Activated naive CD4-positive, alpha-beta T cell treated with anti-CD3 and anti-CD28 coated beads for 36 hours (primary cell): ENCODE measurements around the gene OR2A12. TPM values are rescaled to one million over a fixed set of nuclear protein-coding genes. Genes with fewer than 3 reads are reported as not detected.
"Not testable (repeated sequence)": the region's sequence is repeated elsewhere in the genome, so short reads cannot be mapped to it uniquely, and the experiment has no call there.

Source experiments
- CTCF ChIA-PET: fragments of 350-600 bp; sonication (Branson Sonifier 250); formaldehyde crosslinking; loops from one replicate; lab custom pipeline; 2021; ENCODE audit warnings: antibody characterized with exemption; lab: Charles Lee
- DNase-seq: peaks from one replicate; pipeline ENCODE4 v3.0.0-alpha.2; 2020
- H3K27ac Mint-ChIP-seq: one replicate; pipeline ENCODE4 v1.8.0; 2021; ENCODE audit warnings: mild to moderate bottlenecking, mixed read lengths
- H3K27me3 Mint-ChIP-seq: one replicate; pipeline ENCODE4 v1.8.0; 2021; ENCODE audit warnings: low read depth, mixed read lengths
- H3K36me3 Mint-ChIP-seq: one replicate; pipeline ENCODE4 v1.8.0; 2021; ENCODE audit warnings: low read depth, mixed read lengths
- H3K4me1 Mint-ChIP-seq: one replicate; pipeline ENCODE4 v1.8.0; 2021; ENCODE audit warnings: low read depth, mixed read lengths
- H3K4me3 Mint-ChIP-seq: one replicate; pipeline ENCODE4 v1.8.0; 2021; ENCODE audit warnings: mild to moderate bottlenecking, moderate library complexity, mixed read lengths
- H3K9me3 Mint-ChIP-seq: one replicate; pipeline ENCODE4 v1.8.0; 2021; ENCODE audit warnings: mixed read lengths
- intact Hi-C: fragments of 100-400 bp; cut with micrococcal nuclease; formaldehyde crosslinking; loops from one replicate; pipeline ENCODE4 v1.15.1; 2023
- total RNA-seq, 2 experiments: library from RNA; stranded (reverse); gene quantifications; one replicate each; pipeline ENCODE4 v1.2.3, GENCODE V29; 2021

OR2A12 gene, protein sequence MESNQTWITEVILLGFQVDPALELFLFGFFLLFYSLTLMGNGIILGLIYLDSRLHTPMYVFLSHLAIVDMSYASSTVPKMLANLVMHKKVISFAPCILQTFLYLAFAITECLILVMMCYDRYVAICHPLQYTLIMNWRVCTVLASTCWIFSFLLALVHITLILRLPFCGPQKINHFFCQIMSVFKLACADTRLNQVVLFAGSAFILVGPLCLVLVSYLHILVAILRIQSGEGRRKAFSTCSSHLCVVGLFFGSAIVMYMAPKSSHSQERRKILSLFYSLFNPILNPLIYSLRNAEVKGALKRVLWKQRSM
- not detected for total RNA-seq

DNA sequence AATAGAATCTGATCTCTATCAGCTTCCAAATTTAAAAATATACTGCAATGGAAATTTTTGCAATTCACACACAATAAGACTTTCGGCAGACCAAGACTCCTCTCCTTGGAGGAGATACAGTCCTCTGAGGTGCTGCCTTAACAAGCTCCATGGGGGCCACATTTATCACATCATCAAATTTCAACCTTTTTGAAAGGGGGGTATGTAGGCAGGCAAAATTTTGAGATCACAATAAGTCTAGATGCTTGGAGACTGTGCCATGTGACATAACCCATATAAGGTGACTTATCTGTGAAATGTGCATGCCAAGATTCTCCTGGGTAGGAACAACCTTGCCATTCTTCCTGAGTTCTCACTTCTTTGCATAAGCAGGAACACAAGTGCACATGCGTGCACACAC is at the start of gene OR2A12:
TSS of gene OR2A12 (plus strand) at position 301 of the 400 bp plus-strand sequence. CDS start 8,830 bp downstream, outside the sequence.
- no peaks in the 10 kb centered on the region for H3K36me3 Mint-ChIP-seq
- CTCF ChIA-PET = interaction anchor here (1.1 kb wide), 1 partner anchor 42 kb away, joined by 3 read pairs; no protein-coding TSS in a partner anchor
- DNase-seq = no peak
- intact Hi-C loops = no loop called here
- no peaks in the 10 kb centered on the region for H3K4me1 Mint-ChIP-seq
- H3K27me3 Mint-ChIP-seq = peaks cover 12% of the 10 kb centered on the region
- no peak within 1 kb of the TSS for H3K4me3 Mint-ChIP-seq
- H3K9me3 Mint-ChIP-seq = no peaks in the 10 kb centered on the region
- no peak within 1 kb of the TSS for H3K27ac Mint-ChIP-seq

GRCh38 chr7:144036302-144036885 is 49.7 kb upstream of the OR2A12 start:
- CTCF ChIA-PET = no interaction called here
- H3K36me3 Mint-ChIP-seq = no peaks in the 10 kb centered on the region
- intact Hi-C loops = no loop called here
- H3K4me1 Mint-ChIP-seq = no peaks in the 10 kb centered on the region
- peaks cover 15% of the 10 kb centered on the region for H3K27me3 Mint-ChIP-seq
- H3K4me3 Mint-ChIP-seq = no peak overlapping the region
- H3K27ac Mint-ChIP-seq = no peak overlapping the region
- DNase-seq = no peak
- no peaks in the 10 kb centered on the region for H3K9me3 Mint-ChIP-seq

- Mint-ChIP-seq H3K4me3 (no peak overlapping the region), H3K36me3 (no peaks in the 10 kb centered on the region), H3K9me3 (no peaks in the 10 kb centered on the region), H3K27ac (no peak overlapping the region), H3K27me3 (peaks cover 15% of the 10 kb centered on the region), H3K4me1 (no peaks in the 10 kb centered on the region)
- CTCF ChIA-PET = interaction anchor here (1.4 kb wide), 1 partner anchor 25 kb away, joined by 5 read pairs; no protein-coding TSS in a partner anchor
- no peak for DNase-seq
- intact Hi-C loops = no loop called here
Measured at GRCh38 chr7:144037414-144038035, 48.6 kb upstream of the OR2A12 start.

DNA sequence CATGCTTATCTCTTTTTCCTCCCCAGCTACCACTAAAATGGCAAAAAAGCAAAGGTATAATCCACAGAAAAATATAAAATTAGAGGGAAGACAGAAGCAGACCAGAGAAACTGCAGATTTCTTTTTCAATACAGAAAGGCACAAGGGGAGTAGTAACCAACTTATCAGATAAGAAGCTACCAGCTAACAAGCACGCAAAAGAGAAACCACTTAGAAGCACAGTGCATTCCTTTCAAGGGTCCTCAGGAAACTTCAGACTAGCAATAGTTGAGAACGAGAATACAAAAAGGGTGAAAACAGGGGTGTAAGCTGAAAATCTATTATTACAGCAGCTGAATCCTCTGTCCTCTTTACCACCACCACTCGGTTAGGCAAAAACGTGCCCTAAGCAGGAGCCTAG is 47.2 kb upstream of the OR2A12 start:
- no peaks in the 10 kb centered on the region for H3K36me3 Mint-ChIP-seq
- no peaks in the 10 kb centered on the region for H3K9me3 Mint-ChIP-seq
- no peaks in the 10 kb centered on the region for H3K4me1 Mint-ChIP-seq
- no peak for DNase-seq
- H3K27me3 Mint-ChIP-seq = peaks cover 12% of the 10 kb centered on the region
- CTCF ChIA-PET = interaction anchor here (0.5 to 1.4 kb wide), 3 partner anchors 24 to 38 kb away, joined by 3 to 5 read pairs (median 3); no protein-coding TSS in a partner anchor
- no peak overlapping the region for H3K27ac Mint-ChIP-seq
- intact Hi-C loops = no loop called here
- no peak overlapping the region for H3K4me3 Mint-ChIP-seq

DNA sequence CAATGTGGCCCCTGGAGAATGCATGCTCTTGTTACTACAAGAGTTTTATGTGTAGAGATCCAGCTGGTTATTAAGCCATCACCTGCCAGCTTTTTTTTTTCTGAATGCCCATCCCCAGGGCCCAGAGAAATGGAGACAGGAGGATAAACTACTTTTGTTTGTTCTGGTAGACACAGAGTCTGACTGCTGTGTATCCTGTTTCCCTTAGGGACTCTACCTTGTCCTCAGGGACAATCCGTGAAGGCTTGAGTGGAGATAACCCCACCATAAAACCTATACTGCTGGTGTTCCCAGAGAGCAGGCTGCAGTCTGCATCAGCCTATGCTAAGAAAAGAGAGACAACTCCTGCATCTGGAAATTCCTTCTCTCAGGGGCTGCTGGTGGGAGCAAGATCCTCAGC is 37.4 kb upstream of the OR2A12 start, which contains the start of gene OR2A5:
TSS of gene OR2A5 (plus strand) at position 301 of the 400 bp plus-strand sequence. CDS start 1,454 bp downstream, outside the sequence.
- no peaks in the 10 kb centered on the region for H3K9me3 Mint-ChIP-seq
- DNase-seq = no peak
- no peaks in the 10 kb centered on the region for H3K4me1 Mint-ChIP-seq
- H3K4me3 Mint-ChIP-seq = no peak within 1 kb of the TSS
- intact Hi-C loops = no loop called here
- H3K27me3 Mint-ChIP-seq = peaks cover 7% of the 10 kb centered on the region
- CTCF ChIA-PET = no interaction called here
- no peaks in the 10 kb centered on the region for H3K36me3 Mint-ChIP-seq
- no peak within 1 kb of the TSS for H3K27ac Mint-ChIP-seq

DNA sequence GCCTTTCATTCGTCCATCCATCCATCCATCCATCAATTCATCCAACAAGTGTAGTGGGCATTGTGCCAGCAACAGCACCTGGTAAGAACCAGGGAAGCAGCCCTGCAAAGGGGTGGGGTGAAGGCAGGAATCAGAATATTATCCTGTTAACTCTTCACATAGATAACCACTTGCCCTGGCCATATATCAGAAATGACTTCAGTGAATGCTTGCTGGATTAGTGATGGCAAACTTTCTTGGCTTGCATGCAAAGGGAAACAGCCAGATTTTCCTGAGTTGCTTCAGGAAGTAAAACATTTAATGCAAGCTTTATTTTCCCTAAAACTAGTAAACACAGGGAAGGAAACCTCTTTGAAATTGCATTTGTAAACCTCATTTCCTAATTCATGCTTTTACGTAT is 36.6 kb upstream of the OR2A12 start:
- CTCF ChIA-PET = interaction anchor here (0.6 kb wide), 1 partner anchor 14 kb away, joined by 3 read pairs; no protein-coding TSS in a partner anchor
- Mint-ChIP-seq H3K27ac (no peak overlapping the region), H3K4me3 (no peak overlapping the region), H3K36me3 (no peaks in the 10 kb centered on the region), H3K4me1 (no peaks in the 10 kb centered on the region), H3K9me3 (no peaks in the 10 kb centered on the region), H3K27me3 (peaks cover 7% of the 10 kb centered on the region)
- intact Hi-C loops = no loop called here
- DNase-seq = no peak

DNA sequence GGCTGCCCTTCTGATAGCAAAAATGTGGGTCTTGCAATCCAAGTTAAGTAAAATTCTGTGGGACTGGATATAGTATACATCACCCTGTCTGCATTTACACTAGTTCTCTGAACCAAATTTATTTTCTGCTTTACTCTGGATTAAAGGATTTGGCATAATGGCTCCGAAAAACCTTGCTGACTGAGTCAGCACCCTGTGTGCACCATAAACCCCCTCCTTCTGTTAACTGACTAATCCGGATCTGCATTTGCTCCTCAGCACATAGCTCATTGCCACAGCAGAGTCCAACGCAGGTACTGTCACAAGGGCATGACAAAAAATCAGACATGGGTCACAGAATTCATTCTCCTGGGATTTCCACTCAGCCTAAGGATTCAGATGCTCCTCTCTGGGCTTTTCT is 36.0 kb upstream of the OR2A12 start:
- Mint-ChIP-seq H3K4me3 (no peak overlapping the region), H3K9me3 (no peaks in the 10 kb centered on the region), H3K27me3 (peaks cover 3% of the 10 kb centered on the region), H3K27ac (no peak overlapping the region), H3K36me3 (no peaks in the 10 kb centered on the region), H3K4me1 (no peaks in the 10 kb centered on the region)
- CTCF ChIA-PET = no interaction called here
- DNase-seq = no peak
- intact Hi-C loops = no loop called here

DNA sequence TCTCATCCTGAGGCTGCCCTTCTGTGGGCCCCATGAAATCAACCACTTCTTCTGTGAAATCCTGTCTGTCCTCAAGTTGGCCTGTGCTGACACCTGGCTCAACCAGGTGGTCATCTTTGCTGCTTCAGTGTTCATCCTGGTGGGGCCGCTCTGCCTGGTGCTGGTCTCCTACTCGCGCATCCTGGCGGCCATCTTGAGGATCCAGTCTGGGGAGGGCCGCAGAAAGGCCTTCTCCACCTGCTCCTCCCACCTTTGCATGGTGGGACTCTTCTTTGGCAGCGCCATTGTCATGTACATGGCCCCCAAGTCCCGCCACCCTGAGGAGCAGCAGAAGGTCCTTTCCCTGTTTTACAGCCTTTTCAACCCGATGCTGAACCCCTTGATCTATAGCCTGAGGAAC is 35.2 kb upstream of the OR2A12 start:
- H3K36me3 Mint-ChIP-seq, H3K27me3 Mint-ChIP-seq, H3K9me3 Mint-ChIP-seq, intact Hi-C loops, H3K4me3 Mint-ChIP-seq, CTCF ChIA-PET, H3K27ac Mint-ChIP-seq, H3K4me1 Mint-ChIP-seq, DNase-seq: not testable (repeated sequence)

GRCh38 chr7:144057954-144058353 is 28.1 kb upstream of the OR2A12 start:
- Mint-ChIP-seq H3K4me1 (no peaks in the 10 kb centered on the region), H3K27me3 (peaks cover 17% of the 10 kb centered on the region), H3K27ac (no peak overlapping the region), H3K9me3 (peaks cover 2% of the 10 kb centered on the region), H3K36me3 (no peaks in the 10 kb centered on the region), H3K4me3 (no peak overlapping the region)
- DNase-seq = no peak
- CTCF ChIA-PET = no interaction called here
- intact Hi-C loops = no loop called here

DNA sequence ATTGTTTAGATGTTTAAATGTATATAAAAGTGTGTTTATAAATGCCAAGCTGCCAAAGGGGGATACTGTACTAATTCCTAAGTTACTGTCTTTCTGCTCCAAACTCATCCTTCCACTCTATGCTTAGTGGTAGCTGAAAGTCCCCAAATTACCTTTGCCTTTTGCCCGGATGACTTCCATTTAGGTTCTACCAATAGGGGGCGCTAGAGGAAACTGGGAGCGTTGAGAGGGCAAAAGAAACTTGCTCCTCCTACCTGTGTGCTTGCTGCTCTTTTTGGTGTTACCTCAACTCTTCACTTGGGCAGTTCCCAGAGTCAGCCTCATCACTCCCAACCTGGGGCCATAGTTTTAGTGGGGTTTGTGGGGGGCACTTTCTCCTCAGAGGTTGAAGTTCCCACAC is 22.4 kb upstream of the OR2A12 start:
- H3K4me1 Mint-ChIP-seq = no peaks in the 10 kb centered on the region
- CTCF ChIA-PET = interaction anchor here (0.7 to 1.9 kb wide), 5 partner anchors 14 to 31 kb away, joined by 3 to 5 read pairs (median 4); no protein-coding TSS in a partner anchor
- H3K36me3 Mint-ChIP-seq = no peaks in the 10 kb centered on the region
- no peak overlapping the region for H3K27ac Mint-ChIP-seq
- no peak for DNase-seq
- H3K27me3 Mint-ChIP-seq = peaks cover 28% of the 10 kb centered on the region
- intact Hi-C loops = no loop called here
- no peak overlapping the region for H3K4me3 Mint-ChIP-seq
- H3K9me3 Mint-ChIP-seq = peaks cover 2% of the 10 kb centered on the region

- Mint-ChIP-seq H3K27ac (no peak within 1 kb of the TSS), H3K4me3 (no peak within 1 kb of the TSS), H3K27me3 (peaks cover 12% of the 10 kb centered on the region), H3K9me3 (no peaks in the 10 kb centered on the region), H3K36me3 (no peaks in the 10 kb centered on the region), H3K4me1 (no peaks in the 10 kb centered on the region)
- intact Hi-C loops = no loop called here
- CTCF ChIA-PET = interaction anchor here (1.0 to 1.4 kb wide), 2 partner anchors 57 to 58 kb away, joined by 3 read pairs; no protein-coding TSS in a partner anchor
- DNase-seq = no peak
Measured at GRCh38 chr7:144069511-144069910, 16.6 kb upstream of the OR2A12 start, which contains the start of gene OR2A25. OR2A25 (plus strand) TSS chr7:144069811; CDS start chr7:144074220, 4,409 bp downstream.

- Mint-ChIP-seq H3K27ac (no peak overlapping the region), H3K4me1 (no peaks in the 10 kb centered on the region), H3K4me3 (no peak overlapping the region), H3K9me3 (no peaks in the 10 kb centered on the region), H3K36me3 (no peaks in the 10 kb centered on the region), H3K27me3 (peaks cover 12% of the 10 kb centered on the region)
- intact Hi-C loops = no loop called here
- CTCF ChIA-PET = interaction anchor here (1.0 to 1.4 kb wide), 2 partner anchors 56 to 58 kb away, joined by 3 read pairs; no protein-coding TSS in a partner anchor
- DNase-seq = no peak
Measured at GRCh38 chr7:144069953-144070352, 16.1 kb upstream of the OR2A12 start.
